HTR-8/SVneo (cell line): ENCODE measurements around the gene PHRF1.
A peak's percentile ranks its signal among the peaks of the same experiment; 100 is the strongest.

ENCODE experiments used
- DNase-seq: peaks from one replicate; pipeline ENCODE4 v3.0.0; 2011; ENCODE audit warnings: low spot score, mixed read lengths; ENCODE audit not compliant: insufficient read length
- FAIRE-seq: peaks from 2 replicates; lab custom pipeline; 2011; peaks lifted over from hg19 to GRCh38; lab: Jason Lieb, UNC

PHRF1 gene

DNA sequence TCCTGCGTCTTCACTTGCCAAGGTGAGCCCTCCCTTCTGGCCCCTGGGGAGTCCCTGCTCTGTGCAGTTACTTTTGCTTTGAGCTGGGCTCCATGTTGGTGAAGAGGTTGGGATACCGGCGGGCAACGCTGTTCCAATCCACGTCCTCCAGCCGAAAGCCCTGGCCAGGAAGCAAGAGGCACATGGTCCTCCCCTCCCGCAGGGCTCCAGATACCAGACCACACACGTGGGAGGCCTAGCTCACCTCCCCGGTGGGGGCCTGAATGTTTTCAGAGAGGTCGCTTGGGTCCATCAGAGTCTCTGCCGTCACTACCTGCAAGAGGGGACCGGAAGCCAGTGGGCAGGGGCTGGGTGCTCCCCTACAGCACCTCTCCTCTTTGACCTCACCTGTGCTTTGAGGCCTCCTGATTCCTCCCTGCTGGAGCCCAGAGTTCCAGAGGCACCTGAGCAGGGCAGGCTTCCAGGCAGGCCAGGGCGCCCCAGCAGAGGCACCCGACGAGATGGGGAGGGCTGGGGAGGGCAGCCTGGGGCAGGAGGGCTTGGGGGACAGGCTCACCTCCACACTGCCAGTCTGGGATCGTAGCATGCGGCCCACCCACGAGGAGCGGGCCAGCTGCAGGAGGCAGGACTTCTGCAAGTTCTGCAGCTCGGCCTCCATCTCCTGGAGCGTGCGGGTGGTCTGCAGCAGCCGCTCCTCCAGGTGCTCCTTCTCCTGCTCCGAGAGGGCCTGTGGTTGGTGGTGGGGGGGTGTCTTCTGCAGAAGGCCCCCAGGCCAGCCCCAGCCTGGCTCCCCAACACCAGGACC lies 18.7 kb upstream of the PHRF1 start:
- FAIRE-seq = no peak
- DNase-seq = no peak

DNA sequence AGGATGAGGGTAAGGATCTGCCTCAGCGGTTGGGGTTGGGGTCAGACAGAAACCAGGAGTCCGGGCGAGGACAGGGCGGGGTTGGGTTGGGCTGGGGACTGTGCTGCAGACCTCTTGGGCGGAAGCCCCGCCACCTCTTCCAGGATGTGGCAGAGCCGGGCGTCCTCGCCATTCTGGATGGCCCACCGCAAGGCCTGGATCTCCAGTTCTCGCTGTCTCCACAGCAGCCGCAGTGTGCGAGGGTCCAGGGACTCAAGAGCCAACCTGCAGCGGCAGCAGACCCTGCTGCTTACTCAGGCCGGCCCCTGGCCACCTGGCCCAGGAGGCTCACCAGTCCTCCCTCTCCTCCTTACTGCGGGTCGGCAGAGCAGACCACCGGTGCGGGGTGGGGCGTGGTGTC lies 17.8 kb upstream of the PHRF1 start:
- FAIRE-seq = no peak

DNA sequence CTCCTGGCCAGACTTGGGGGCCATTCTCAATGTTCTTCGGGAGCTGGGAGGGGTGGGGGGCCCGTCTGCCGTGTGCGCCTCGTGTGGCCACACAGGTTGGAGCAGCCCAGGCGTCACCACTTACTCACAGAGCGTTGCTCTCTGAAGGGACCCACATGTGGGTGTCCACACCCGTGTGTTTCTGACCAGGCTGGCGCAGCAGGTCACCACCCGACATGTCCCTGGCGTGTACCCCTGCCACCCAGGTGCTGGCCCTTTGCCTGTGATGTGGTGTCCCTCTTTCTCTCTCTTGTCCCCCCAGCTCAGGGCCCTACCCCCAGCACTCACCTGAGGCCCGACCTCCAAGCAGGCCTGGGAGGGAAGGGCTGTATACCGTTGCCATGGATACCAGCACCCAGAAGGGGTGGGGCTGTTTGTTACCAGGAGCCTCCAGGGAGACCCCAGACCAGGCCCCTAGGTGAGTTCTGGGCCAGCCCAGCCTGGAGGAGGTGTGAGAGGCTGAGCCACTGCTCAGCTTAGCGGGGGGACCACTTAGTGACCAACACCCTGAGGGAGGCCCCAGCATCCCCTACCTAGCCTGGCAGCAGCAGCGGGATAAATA lies 17.1 kb upstream of the PHRF1 start:
- no peak for FAIRE-seq
- no peak for DNase-seq

More for the DNA sequence above, 17.8 kb upstream of the PHRF1 start:
- DNase-seq = no peak

GRCh38 chr11:559712-560304 lies 16.5 kb upstream of the PHRF1 start:
- DNase-seq (no peak), FAIRE-seq (no peak)

DNA sequence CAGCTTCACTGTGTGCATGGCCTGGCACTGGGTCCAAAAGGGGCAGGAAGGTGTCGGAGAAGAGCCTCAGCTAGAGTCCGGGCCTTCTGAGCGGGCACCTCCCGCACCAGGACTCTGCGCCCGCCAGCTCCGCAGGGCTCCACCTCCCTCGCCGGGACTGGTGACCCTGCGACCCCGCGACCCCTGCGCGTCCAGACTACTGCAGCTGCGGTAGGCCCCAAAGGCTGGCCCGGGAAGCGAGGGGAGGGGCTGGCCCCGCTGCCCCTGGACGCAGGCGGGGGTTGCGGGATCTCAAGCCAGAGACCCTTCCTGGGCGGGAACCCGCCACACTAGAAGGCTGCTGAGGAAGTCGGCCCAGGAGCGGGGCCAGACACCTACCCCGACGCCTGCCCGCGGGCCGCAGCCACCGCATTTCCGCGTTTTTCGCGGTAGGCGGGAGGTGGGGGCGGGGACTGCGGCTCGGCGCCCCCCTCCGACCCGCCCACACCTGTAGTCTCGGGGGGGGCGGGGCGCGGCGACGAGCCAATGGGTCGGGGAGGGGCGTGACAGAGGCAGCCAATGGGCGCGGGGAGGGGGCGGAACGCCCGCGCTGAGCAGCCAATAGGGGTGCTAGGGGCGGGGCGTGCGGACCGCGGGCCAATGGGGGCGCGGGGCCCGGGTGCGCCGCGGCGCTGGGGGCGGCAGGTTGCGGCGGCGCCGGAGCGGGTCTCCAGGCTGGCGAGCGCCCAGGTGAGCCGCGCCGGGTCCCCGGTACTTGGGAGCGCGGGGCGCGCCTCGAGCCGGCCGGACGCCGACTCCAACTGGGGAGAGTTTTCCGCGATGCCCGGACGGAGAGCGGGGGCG lies 15.7 kb upstream of the PHRF1 start, which contains the start of the genes LMNTD2 and RASSF7:
Gene LMNTD2 (minus strand): TSS at position 434 of the 843 bp plus-strand sequence. CDS start 22 bp downstream, at position 412.
Gene RASSF7 (plus strand): TSS at position 666 of the 843 bp plus-strand sequence. CDS start 799 bp downstream, outside the sequence.
- DNase-seq = peak; percentile 94
- FAIRE-seq = peak; percentile 95

- DNase-seq = peak; percentile 53
- peak; percentile 96 for FAIRE-seq
Observed at GRCh38 chr11:561148-562003, 14.9 kb upstream of the PHRF1 start.

GRCh38 chr11:562046-562645 lies 14.1 kb upstream of the PHRF1 start:
- FAIRE-seq = no peak

DNA sequence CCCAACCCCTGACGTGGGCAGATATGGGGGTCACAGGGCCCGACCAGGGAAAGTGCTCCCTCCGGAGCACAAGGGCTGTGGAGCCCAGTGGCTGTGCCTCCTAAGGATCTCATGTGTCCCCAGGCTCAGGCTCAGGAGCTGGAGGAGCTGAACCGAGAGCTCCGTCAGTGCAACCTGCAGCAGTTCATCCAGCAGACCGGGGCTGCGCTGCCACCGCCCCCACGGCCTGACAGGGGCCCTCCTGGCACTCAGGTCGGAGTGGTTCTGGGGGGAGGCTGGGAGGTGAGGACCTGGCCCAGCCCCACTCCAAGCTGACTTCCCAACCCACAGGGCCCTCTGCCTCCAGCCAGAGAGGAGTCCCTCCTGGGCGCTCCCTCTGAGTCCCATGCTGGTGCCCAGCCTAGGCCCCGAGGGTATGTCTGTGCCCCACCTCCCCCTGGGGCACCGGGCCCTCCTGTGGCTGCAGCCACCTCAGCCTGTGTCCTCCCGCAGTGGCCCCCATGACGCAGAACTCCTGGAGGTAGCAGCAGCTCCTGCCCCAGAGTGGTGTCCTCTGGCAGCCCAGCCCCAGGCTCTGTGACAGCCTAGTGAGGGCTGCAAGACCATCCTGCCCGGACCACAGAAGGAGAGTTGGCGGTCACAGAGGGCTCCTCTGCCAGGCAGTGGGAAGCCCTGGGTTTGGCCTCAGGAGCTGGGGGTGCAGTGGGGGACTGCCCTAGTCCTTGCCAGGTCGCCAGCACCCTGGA lies 13.0 kb upstream of the PHRF1 start:
- DNase-seq (no peak), FAIRE-seq (no peak)

More at GRCh38 chr11:562046-562645, 14.1 kb upstream of the PHRF1 start:
- no peak for DNase-seq

DNA sequence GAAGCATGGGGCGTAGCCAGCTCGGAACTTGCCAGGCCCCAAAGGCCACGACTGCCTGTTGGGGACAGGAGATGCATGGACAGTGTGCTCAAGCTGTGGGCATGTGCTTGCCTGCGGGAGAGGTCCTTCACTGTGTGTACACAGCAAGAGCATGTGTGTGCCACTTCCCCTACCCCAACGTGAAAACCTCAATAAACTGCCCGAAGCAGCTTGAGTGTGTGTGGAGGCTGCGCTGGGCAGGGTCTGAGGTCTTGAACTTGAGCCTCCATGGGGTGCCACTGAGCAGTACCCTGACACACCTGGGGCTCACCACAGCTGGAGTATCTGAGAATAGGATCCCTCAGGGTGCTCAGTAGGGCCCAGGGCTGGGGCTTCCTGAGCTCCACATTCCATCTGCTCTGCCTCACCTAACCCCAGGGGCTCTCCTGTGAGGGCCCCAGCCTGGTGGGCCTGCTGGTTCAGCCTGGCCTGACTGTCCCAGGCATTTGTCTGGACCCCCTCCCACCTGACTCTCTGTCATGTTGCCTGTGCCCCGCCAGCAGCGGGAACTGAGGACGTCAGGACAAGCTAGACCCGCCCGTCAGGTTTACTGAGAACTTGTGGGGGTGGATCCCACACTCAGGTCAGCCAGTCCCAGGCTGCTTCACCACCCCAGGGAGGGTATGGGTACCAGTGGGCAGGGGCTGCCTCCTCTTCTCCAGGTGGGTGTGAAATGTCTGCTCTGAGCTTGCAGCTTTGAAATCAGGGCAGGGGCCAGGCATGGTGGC lies 12.3 kb upstream of the PHRF1 start:
- FAIRE-seq = peak; percentile 72

DNA sequence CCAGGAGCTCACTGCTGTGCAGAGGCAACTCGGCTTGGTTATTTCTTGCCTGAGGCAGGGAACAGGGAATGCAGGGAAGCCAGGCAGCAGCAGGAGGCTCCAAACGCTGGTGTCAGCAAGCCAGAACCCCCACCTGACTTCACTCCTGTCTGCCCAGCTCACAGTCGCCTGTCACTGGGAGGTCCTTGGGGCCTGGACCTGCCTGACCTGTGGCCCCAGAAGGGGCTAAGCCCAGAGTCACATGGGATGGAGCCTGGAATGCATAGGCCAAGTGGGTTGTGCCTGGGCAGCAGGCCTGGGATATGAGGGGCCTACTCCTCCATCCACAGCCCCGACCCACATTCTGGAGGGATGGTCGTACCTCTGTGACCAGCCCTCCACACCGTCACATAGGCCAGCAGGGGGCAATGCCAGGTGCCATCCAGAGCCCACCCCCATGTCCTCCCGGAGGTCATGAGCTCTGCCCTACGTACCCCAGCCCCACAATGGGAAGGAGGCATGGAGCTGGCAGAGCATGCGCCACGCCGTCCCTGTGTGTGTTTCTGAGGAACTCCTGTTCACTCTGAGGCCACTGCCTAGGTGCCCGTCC lies 10.3 kb upstream of the PHRF1 start:
- DNase-seq (no peak), FAIRE-seq (peak; percentile 81)

More for the DNA sequence above, 12.3 kb upstream of the PHRF1 start:
- no peak for DNase-seq

DNA sequence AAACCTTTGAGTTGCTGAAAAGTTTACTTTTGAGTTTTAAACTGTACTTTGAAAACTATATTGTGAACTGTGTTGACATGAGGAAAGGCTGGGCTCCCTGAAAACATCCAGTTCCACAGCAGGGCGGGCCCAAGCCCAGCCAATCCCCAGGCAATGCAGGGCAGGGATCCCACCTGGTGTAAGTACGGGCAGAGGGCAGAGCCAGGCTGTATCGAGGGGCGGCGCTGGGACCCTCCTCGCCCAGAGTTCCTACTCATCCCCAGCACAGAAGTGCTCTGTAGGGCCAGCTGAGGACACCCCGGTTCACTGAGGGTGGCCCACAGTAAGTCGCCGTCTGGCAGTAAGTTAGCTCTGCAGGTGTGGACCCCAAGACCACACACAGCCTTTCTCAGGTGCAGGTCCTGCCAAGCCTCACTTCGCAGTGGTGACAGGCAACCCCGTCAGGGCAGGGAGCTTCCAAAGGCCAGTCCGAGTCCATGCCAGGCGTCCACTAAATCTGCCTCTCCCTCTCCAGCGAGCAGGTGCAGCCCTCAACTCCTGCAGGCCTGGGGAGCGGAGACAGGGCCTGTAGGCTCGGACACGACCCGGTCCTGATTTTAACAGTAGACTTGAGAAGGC lies 9.2 kb upstream of the PHRF1 start:
- FAIRE-seq = no peak
- no peak for DNase-seq

DNA sequence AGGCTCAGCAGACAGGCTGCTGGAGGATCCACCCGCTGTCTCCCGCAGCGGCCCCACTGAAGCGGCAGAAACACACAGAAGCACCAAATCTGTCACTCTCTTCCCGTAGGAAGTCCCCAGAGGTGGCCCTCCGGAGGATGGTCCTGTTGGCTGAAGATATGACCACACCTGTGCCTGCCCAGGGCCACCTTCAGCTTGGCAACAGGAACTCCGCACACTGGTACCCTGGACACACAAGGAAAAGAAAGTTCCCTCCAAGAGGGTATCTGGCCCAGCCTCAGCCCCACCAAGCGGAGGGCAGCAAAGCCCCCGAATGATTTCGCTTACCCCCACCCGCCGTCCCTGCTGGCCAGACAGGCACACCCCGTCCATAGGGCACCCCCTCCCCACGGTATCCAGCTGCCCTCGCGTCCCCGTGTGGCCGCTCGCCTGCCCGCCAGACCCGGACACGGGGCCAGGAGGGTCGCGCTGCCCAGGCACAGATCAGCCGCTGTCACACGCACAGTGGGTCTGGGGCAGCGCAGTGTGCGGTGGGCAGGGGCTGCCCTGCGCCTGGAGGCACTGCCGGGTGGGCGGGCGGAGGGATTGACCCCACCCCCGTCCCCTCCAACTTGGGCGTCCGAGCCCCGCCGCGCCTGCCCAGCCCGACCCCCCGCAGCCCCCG lies 8.5 kb upstream of the PHRF1 start:
- FAIRE-seq (peak; percentile 76), DNase-seq (no peak)

GRCh38 chr11:568306-569157 lies 7.7 kb upstream of the PHRF1 start:
- FAIRE-seq = peak; percentile 99
- DNase-seq = peak; percentile 95

GRCh38 chr11:569158-569885 lies 6.9 kb upstream of the PHRF1 start:
- DNase-seq (no peak), FAIRE-seq (no peak)

- no peak for DNase-seq
- no peak for FAIRE-seq
Observed at GRCh38 chr11:571802-572185, 4.5 kb upstream of the PHRF1 start.
